Smooth muscle cell (in vitro differentiated cells): ENCODE measurements around the gene ZNF142. TPM values are rescaled to one million over a fixed set of nuclear protein-coding genes. Genes with fewer than 3 reads are reported as not detected.
A peak's percentile ranks its signal among the peaks of the same experiment; 100 is the strongest.

ENCODE experiments used
- DNase-seq: peaks from one replicate; lab custom pipeline; 2025; ENCODE audit not compliant: unreplicated experiment; lab: John Stamatoyannopoulos, UW
- H2AFZ ChIP-seq: fragments of 200-600 bp; sonication (generic); 2 replicates; pipeline ENCODE4 v1.6.0; 2016; ENCODE audit warnings: antibody characterized with exemption, low read depth, mild to moderate bottlenecking
- H3F3A ChIP-seq: fragments of 200-600 bp; sonication (generic); 2 replicates; pipeline ENCODE4 v1.6.0; 2017; ENCODE audit warnings: antibody characterized with exemption, low read depth
- H3K27ac ChIP-seq: fragments of 200-600 bp; sonication (generic); 2 replicates; pipeline ENCODE4 v1.5.1; 2016; ENCODE audit warnings: low read depth, mild to moderate bottlenecking
- H3K27me3 ChIP-seq: fragments of 200-600 bp; sonication (generic); 2 replicates; pipeline ENCODE4 v1.6.1; 2016; ENCODE audit warnings: low read depth, mild to moderate bottlenecking
- H3K36me3 ChIP-seq: fragments of 200-600 bp; sonication (generic); 2 replicates; pipeline ENCODE4 v1.5.1; 2016; ENCODE audit warnings: low read depth
- H3K4me1 ChIP-seq: fragments of 200-600 bp; sonication (generic); 2 replicates; pipeline ENCODE4 v1.5.1; 2016; ENCODE audit warnings: low read depth
- H3K4me2 ChIP-seq: fragments of 200-600 bp; sonication (generic); 2 replicates; pipeline ENCODE4 v1.6.0; 2016; ENCODE audit warnings: mild to moderate bottlenecking
- H3K4me3 ChIP-seq: fragments of 200-600 bp; sonication (generic); 2 replicates; pipeline ENCODE4 v1.5.1; 2016; ENCODE audit warnings: mild to moderate bottlenecking
- H3K79me2 ChIP-seq: fragments of 200-600 bp; sonication (generic); 2 replicates; pipeline ENCODE4 v1.6.0; 2016; ENCODE audit warnings: low read depth, mild to moderate bottlenecking
- H3K9ac ChIP-seq: fragments of 200-600 bp; sonication (generic); 2 replicates; pipeline ENCODE4 v1.6.0; 2016; ENCODE audit warnings: low read depth
- H3K9me3 ChIP-seq: fragments of 200-600 bp; sonication (generic); replicated peaks from 2 replicates; pipeline ENCODE4 v1.5.1; 2016; ENCODE audit warnings: low read depth
- H4K20me1 ChIP-seq: fragments of 200-600 bp; sonication (generic); 2 replicates; pipeline ENCODE4 v1.6.0; 2016; ENCODE audit warnings: low read depth
- CTCF ChIP-seq: fragments of 200-600 bp; sonication (generic); IDR thresholded peaks from 2 replicates; pipeline ENCODE4 v1.5.1; 2017; ENCODE audit warnings: borderline replicate concordance, mild to moderate bottlenecking, antibody characterized with exemption; ENCODE audit not compliant: insufficient read depth, poor library complexity, severe bottlenecking
- WGBS: methylation state at CpG from one replicate; pipeline ENCODE4 v1.1.7; 2016; ENCODE audit warnings: low lambda C conversion rate; 5-methylcytosine and 5-hydroxymethylcytosine counted together
- polyA plus RNA-seq: library from polyadenylated mRNA; unstranded; fragments of >200 nt; fragmentation: Nextera tagmentation; extraction: Ambion mirVana; gene quantifications from 2 replicates; pipeline ENCODE4 v1.2.1, GENCODE V29; 2016
- total RNA-seq: library from RNA; depleted of rRNA; stranded (reverse); fragments of >200 nt; gene quantifications from 2 replicates; pipeline ENCODE4 v1.2.3, GENCODE V29; 2014

ZNF142 gene
- total RNA-seq = 3.9 and 5.8 TPM in 2 replicates
- polyA plus RNA-seq = 6.9 and 7.3 TPM in 2 replicates

DNA sequence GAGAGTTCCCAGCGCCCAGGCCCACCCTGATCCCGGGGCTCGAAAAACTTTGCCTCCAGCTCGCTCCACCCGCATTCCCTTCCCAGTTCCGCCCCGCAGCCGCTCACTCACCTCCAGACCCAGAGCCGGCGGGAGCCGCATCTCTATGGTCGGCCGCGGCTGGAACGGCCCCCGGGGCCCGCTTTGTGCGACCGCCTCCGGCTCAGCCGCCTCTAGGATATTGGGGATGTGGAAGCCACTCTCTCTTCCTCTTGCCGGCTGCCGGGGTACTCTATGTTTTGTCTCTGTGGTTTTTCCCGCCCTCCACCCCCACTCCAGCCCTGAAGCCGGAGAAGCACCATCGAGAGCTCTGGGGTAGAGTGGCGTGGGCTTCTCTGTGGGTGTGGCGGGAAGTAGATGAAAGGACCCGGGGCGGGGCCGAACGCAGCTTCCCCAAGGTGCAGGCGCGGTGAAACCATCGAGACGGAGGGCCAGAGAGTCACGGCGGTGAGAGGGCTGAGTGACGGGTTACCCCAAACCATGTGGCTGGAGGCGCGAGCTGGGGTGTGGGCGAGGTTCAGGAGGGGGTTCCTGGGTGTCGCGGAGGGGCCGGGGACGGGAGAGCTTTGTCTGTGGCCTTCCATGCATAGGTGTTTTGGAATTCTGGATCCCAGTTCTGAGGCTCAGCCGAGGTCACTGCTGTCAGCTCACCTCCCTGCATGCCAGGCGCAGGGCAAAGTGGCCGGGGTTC lies at the start of gene ZNF142, which contains the start of gene BCS1L:
ZNF142 (minus strand) TSS at position 366 of the 730 bp plus-strand sequence. CDS start 3,194 bp downstream, outside the sequence.
BCS1L (plus strand) TSS at position 426 of the 730 bp plus-strand sequence. CDS start 1,305 bp downstream, outside the sequence.
- H3K4me3 ChIP-seq = peak within 1 kb of the TSS; percentile 88
- H3K79me2 ChIP-seq = peaks cover 12% of the 10 kb centered on the region
- H3F3A ChIP-seq = peaks cover 3% of the 10 kb centered on the region

GRCh38 chr2:218708086-218708485 lies 48.7 kb upstream of the ZNF142 start:
- 92% methylated on average over 4 of the region's 4 CpGs for WGBS
- TF ChIP-seq CTCF = no peak

More for the DNA sequence above, at the start of gene ZNF142, which contains the start of gene BCS1L:
- peak within 1 kb of the TSS; percentile 83 for H3K4me2 ChIP-seq
- peaks cover 6% of the 10 kb centered on the region for H3K4me1 ChIP-seq
- peak; percentile 36 for DNase-seq
- no peaks in the 10 kb centered on the region for H3K27me3 ChIP-seq
- no peak for TF ChIP-seq CTCF
- H3K36me3 ChIP-seq = no peaks in the 10 kb centered on the region
- H4K20me1 ChIP-seq = no peaks in the 10 kb centered on the region
- under 1% methylated on average over 49 of the region's 49 CpGs for WGBS
- no peaks in the 10 kb centered on the region for H3K9me3 ChIP-seq
- H2AFZ ChIP-seq = peak within 1 kb of the TSS; percentile 92
- peak within 1 kb of the TSS; percentile 21 for H3K9ac ChIP-seq
- no peak within 1 kb of the TSS for H3K27ac ChIP-seq

GRCh38 chr2:218703341-218703740 lies 43.9 kb upstream of the ZNF142 start:
- H3K27me3 ChIP-seq = no peaks in the 10 kb centered on the region
- H3K4me2 ChIP-seq = no peak overlapping the region
- no peaks in the 10 kb centered on the region for H4K20me1 ChIP-seq
- no peaks in the 10 kb centered on the region for H3K36me3 ChIP-seq
- H3K27ac ChIP-seq = no peak overlapping the region
- no peaks in the 10 kb centered on the region for H3K9me3 ChIP-seq
- no peak overlapping the region for H2AFZ ChIP-seq
- 91% methylated on average over 4 of the region's 4 CpGs for WGBS
- H3K79me2 ChIP-seq = no peaks in the 10 kb centered on the region
- no peak for DNase-seq
- no peaks in the 10 kb centered on the region for H3F3A ChIP-seq
- H3K4me3 ChIP-seq = no peak overlapping the region
- H3K4me1 ChIP-seq = no peaks in the 10 kb centered on the region
- no peak overlapping the region for H3K9ac ChIP-seq
- TF ChIP-seq CTCF = no peak

More at GRCh38 chr2:218708086-218708485, 48.7 kb upstream of the ZNF142 start:
- no peak overlapping the region for H3K9ac ChIP-seq
- no peaks in the 10 kb centered on the region for H3K36me3 ChIP-seq
- H3K9me3 ChIP-seq = no peaks in the 10 kb centered on the region
- no peaks in the 10 kb centered on the region for H3K27me3 ChIP-seq
- no peaks in the 10 kb centered on the region for H4K20me1 ChIP-seq
- H3F3A ChIP-seq = no peaks in the 10 kb centered on the region
- H3K4me3 ChIP-seq = no peak overlapping the region
- H3K4me2 ChIP-seq = no peak overlapping the region
- H3K27ac ChIP-seq = no peak overlapping the region
- no peak for DNase-seq
- no peaks in the 10 kb centered on the region for H3K4me1 ChIP-seq
- H2AFZ ChIP-seq = no peak overlapping the region
- peaks cover 17% of the 10 kb centered on the region for H3K79me2 ChIP-seq
